ENCODE results near the gene P2RY2. TPM values are rescaled to one million over a fixed set of nuclear protein-coding genes. Genes with fewer than 3 reads are reported as not detected.

The P2RY2 gene
- total RNA-seq, 1 donor from 2014 or later: 0.30 TPM

DNA sequence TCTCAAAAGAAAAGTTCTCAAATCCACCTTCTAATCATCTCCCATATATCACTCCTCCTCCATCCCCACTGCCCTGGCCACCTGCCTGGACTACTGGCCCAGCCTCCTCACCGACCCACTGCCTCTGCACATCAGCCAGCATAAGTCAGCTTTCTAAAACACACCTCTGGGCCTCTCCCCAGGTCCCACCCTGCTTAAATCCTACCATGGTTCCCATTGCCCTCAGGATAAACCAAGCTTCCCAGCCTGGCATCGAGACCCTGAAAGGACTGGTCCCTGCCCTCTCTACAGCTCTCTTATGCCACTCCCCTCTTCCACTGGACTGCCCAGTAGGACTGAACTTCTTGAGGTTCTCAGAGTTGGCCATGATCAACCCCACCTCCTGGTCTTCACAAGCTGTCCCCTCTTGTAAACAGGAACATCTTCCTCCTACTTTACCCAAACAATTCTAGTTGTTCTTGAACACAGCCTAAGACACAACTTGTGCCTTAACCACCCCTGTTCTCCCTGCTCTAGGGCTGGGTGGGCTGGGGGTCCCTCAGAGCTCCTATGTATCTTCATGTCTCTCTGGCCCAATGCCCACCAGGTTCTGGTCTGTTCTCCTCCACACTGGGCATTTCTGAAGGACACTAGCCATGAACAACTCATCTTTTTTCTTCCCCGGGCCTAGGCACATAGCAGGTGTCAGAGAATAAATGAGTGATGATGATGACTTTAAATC is 41.5 kb downstream of the P2RY2 start:
- no peak for TF ChIP-seq CTCF (IDR thresholded peaks at IDR 0.05; ENCODE audit: insufficient read depth, low read depth, low read length)
- no peak for TF ChIP-seq EZH2 (IDR thresholded peaks at IDR 0.05; ENCODE audit: insufficient read depth, low read length)
- Mint-ChIP-seq H3K9me3 (ENCODE audit: unreplicated experiment) (no peaks in the 10 kb centered on the region), H3K36me3 (ENCODE audit: low read depth, unreplicated experiment) (no peaks in the 10 kb centered on the region), H3K27ac (ENCODE audit: unreplicated experiment) (peak overlapping the region; percentile 23), H3K4me1 (ENCODE audit: low read depth, unreplicated experiment) (peaks cover 11% of the 10 kb centered on the region), H3K27me3 (ENCODE audit: low read depth, unreplicated experiment) (peaks cover 6% of the 10 kb centered on the region), H3K4me3 (ENCODE audit: unreplicated experiment) (no peak overlapping the region)
- FAIRE-seq: no peak
- Histone ChIP-seq H3K4me2 (ENCODE audit: low read length) (no peak overlapping the region), H3K9me3 (ENCODE audit: insufficient read depth, low read depth, low read length) (no peaks in the 10 kb centered on the region), H3K79me2 (ENCODE audit: insufficient read depth, low read length) (no peaks in the 10 kb centered on the region), H3K4me3 (ENCODE audit: insufficient read depth, low read depth, low read length) (no peak overlapping the region), H4K20me1 (ENCODE audit: insufficient read depth, low read length) (no peaks in the 10 kb centered on the region), H2AFZ (ENCODE audit: low read depth, low read length) (no peak overlapping the region), H3K27me3 (ENCODE audit: insufficient read depth, low read length) (no peaks in the 10 kb centered on the region), H3K4me1 (ENCODE audit: insufficient read depth, low read length) (peaks cover 19% of the 10 kb centered on the region), H3K36me3 (ENCODE audit: insufficient read depth, low read length) (no peaks in the 10 kb centered on the region), H3K9ac (ENCODE audit: low read length) (no peak overlapping the region), H3K27ac (ENCODE audit: low read depth, low read length) (no peak overlapping the region)
- no peak for DNase-seq (ENCODE audit: low read depth)

DNA sequence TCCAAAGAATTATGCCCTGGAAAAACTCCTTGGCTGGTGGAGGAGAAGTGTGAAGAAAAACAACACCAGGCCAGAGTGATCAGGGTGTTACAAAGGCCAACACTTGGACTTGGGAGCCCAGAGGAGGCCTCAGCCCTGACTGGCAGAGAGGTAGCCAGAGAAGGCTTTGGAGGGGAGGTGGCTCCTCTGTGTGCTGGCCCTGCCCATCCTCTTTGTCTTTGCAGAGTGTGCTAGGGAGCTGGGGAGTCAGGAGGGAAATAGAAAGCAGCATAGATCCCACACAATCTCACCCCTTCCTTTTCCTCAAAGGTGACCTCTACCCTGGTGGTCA is 42.0 kb downstream of the P2RY2 start:
- H3K9me3 Mint-ChIP-seq (ENCODE audit: unreplicated experiment): no peaks in the 10 kb centered on the region
- Histone ChIP-seq H2AFZ (ENCODE audit: low read depth, low read length) (no peak overlapping the region), H3K36me3 (ENCODE audit: insufficient read depth, low read length) (no peaks in the 10 kb centered on the region), H3K4me1 (ENCODE audit: insufficient read depth, low read length) (peaks cover 19% of the 10 kb centered on the region), H3K4me2 (ENCODE audit: low read length) (no peak overlapping the region), H3K9ac (ENCODE audit: low read length) (no peak overlapping the region), H3K9me3 (ENCODE audit: insufficient read depth, low read depth, low read length) (no peaks in the 10 kb centered on the region), H3K4me3 (ENCODE audit: insufficient read depth, low read depth, low read length) (no peak overlapping the region), H3K79me2 (ENCODE audit: insufficient read depth, low read length) (no peaks in the 10 kb centered on the region), H3K27me3 (ENCODE audit: insufficient read depth, low read length) (peaks cover 5% of the 10 kb centered on the region), H3K27ac (ENCODE audit: low read depth, low read length) (no peak overlapping the region), H4K20me1 (ENCODE audit: insufficient read depth, low read length) (no peaks in the 10 kb centered on the region)
- H3K27ac Mint-ChIP-seq (ENCODE audit: unreplicated experiment): no peak overlapping the region
- peaks cover 11% of the 10 kb centered on the region for H3K4me1 Mint-ChIP-seq (ENCODE audit: low read depth, unreplicated experiment)
- FAIRE-seq: no peak
- no peak overlapping the region for H3K4me3 Mint-ChIP-seq (ENCODE audit: unreplicated experiment)
- H3K36me3 Mint-ChIP-seq (ENCODE audit: low read depth, unreplicated experiment): no peaks in the 10 kb centered on the region
- DNase-seq (ENCODE audit: low read depth): no peak
- TF ChIP-seq EZH2 (IDR thresholded peaks at IDR 0.05; ENCODE audit: insufficient read depth, low read length): no peak
- TF ChIP-seq CTCF (IDR thresholded peaks at IDR 0.05; ENCODE audit: insufficient read depth, low read depth, low read length): no peak
- H3K27me3 Mint-ChIP-seq (ENCODE audit: low read depth, unreplicated experiment): peaks cover 11% of the 10 kb centered on the region

- Histone ChIP-seq H3K4me2 (ENCODE audit: low read length) (no peak overlapping the region), H4K20me1 (ENCODE audit: insufficient read depth, low read length) (no peaks in the 10 kb centered on the region), H3K27ac (ENCODE audit: low read depth, low read length) (no peak overlapping the region), H3K9ac (ENCODE audit: low read length) (no peak overlapping the region), H2AFZ (ENCODE audit: low read depth, low read length) (peak overlapping the region; percentile 14), H3K4me1 (ENCODE audit: insufficient read depth, low read length) (peaks cover 6% of the 10 kb centered on the region), H3K79me2 (ENCODE audit: insufficient read depth, low read length) (no peaks in the 10 kb centered on the region), H3K27me3 (ENCODE audit: insufficient read depth, low read length) (peaks cover 20% of the 10 kb centered on the region), H3K9me3 (ENCODE audit: insufficient read depth, low read depth, low read length) (no peaks in the 10 kb centered on the region), H3K36me3 (ENCODE audit: insufficient read depth, low read length) (no peaks in the 10 kb centered on the region), H3K4me3 (ENCODE audit: insufficient read depth, low read depth, low read length) (no peak overlapping the region)
- Mint-ChIP-seq H3K4me1 (ENCODE audit: low read depth, unreplicated experiment) (peaks cover 2% of the 10 kb centered on the region), H3K27me3 (ENCODE audit: low read depth, unreplicated experiment) (peaks cover 31% of the 10 kb centered on the region), H3K27ac (ENCODE audit: unreplicated experiment) (no peak overlapping the region), H3K9me3 (ENCODE audit: unreplicated experiment) (no peaks in the 10 kb centered on the region), H3K36me3 (ENCODE audit: low read depth, unreplicated experiment) (no peaks in the 10 kb centered on the region), H3K4me3 (ENCODE audit: unreplicated experiment) (no peak overlapping the region)
- TF ChIP-seq CTCF (IDR thresholded peaks at IDR 0.05; ENCODE audit: insufficient read depth, low read depth, low read length) (no peak), EZH2 (IDR thresholded peaks at IDR 0.05; ENCODE audit: insufficient read depth, low read length) (peak; percentile 33)
- FAIRE-seq: no peak
- peak; percentile 14 for DNase-seq (ENCODE audit: low read depth)
Observed at GRCh38 chr11:73262851-73263495, 44.9 kb downstream of the P2RY2 start.

Measured in astrocyte (in vitro differentiated cells and primary cell).